T-helper 1 cell treated with Interleukin-12 subunit alpha and Interleukin-12 subunit beta and Interleukin-4 antibody, amounts not matched to agents 30 μg/mL and 1 μg/mL, for 36 hours (primary cell): ENCODE data around the gene HPS1.

Experiments
- H3K27ac Mint-ChIP-seq: one replicate; pipeline ENCODE4 v1.8.0; 2021; ENCODE audit warnings: mild to moderate bottlenecking, mixed read lengths
- H3K27me3 Mint-ChIP-seq: one replicate; pipeline ENCODE4 v1.8.0; 2021; ENCODE audit warnings: low read depth, mixed read lengths
- H3K36me3 Mint-ChIP-seq: one replicate; pipeline ENCODE4 v1.8.0; 2021; ENCODE audit warnings: low read depth, mixed read lengths
- H3K4me1 Mint-ChIP-seq: one replicate; pipeline ENCODE4 v1.8.0; 2021; ENCODE audit warnings: low read depth, mixed read lengths
- H3K4me3 Mint-ChIP-seq: one replicate; pipeline ENCODE4 v1.8.0; 2021; ENCODE audit warnings: mild to moderate bottlenecking, moderate library complexity, mixed read lengths
- H3K9me3 Mint-ChIP-seq: one replicate; pipeline ENCODE4 v1.8.0; 2021; ENCODE audit warnings: mixed read lengths

HPS1 gene

GRCh38 chr10:98446661-98447221 is at the start of gene HPS1:
Gene HPS1, minus strand, starts transcription at chr10:98446935. Its CDS starts 3,695 bp downstream, at chr10:98443240.
- Mint-ChIP-seq H3K4me1 (peaks cover 21% of the 10 kb centered on the region), H3K4me3 (peak within 1 kb of the TSS; percentile 90), H3K27ac (peak within 1 kb of the TSS; percentile 84), H3K9me3 (no peaks in the 10 kb centered on the region), H3K36me3 (peaks cover 23% of the 10 kb centered on the region), H3K27me3 (peaks cover 23% of the 10 kb centered on the region)

GRCh38 chr10:98492763-98493162 is 46.0 kb upstream of the HPS1 start:
- H3K27me3 Mint-ChIP-seq: peaks cover 2% of the 10 kb centered on the region
- H3K4me1 Mint-ChIP-seq: peaks cover 1% of the 10 kb centered on the region
- no peaks in the 10 kb centered on the region for H3K36me3 Mint-ChIP-seq
- no peak overlapping the region for H3K4me3 Mint-ChIP-seq
- no peak overlapping the region for H3K27ac Mint-ChIP-seq
- H3K9me3 Mint-ChIP-seq: peaks cover 12% of the 10 kb centered on the region

GRCh38 chr10:98489561-98490481 is 43.1 kb upstream of the HPS1 start:
- Mint-ChIP-seq H3K4me1 (peaks cover 1% of the 10 kb centered on the region), H3K9me3 (no peaks in the 10 kb centered on the region), H3K27ac (no peak overlapping the region), H3K4me3 (no peak overlapping the region), H3K36me3 (no peaks in the 10 kb centered on the region), H3K27me3 (peaks cover 8% of the 10 kb centered on the region)

GRCh38 chr10:98488669-98489430 is 42.1 kb upstream of the HPS1 start:
- Mint-ChIP-seq H3K9me3 (no peaks in the 10 kb centered on the region), H3K4me1 (peaks cover 1% of the 10 kb centered on the region), H3K27ac (no peak overlapping the region), H3K4me3 (no peak overlapping the region), H3K36me3 (no peaks in the 10 kb centered on the region), H3K27me3 (peaks cover 8% of the 10 kb centered on the region)

GRCh38 chr10:98487649-98488048 is 40.9 kb upstream of the HPS1 start:
- H3K27me3 Mint-ChIP-seq: peaks cover 8% of the 10 kb centered on the region
- peaks cover 1% of the 10 kb centered on the region for H3K4me1 Mint-ChIP-seq
- H3K36me3 Mint-ChIP-seq: no peaks in the 10 kb centered on the region
- H3K4me3 Mint-ChIP-seq: no peak overlapping the region
- H3K9me3 Mint-ChIP-seq: no peaks in the 10 kb centered on the region
- H3K27ac Mint-ChIP-seq: no peak overlapping the region

GRCh38 chr10:98486421-98486820 is 39.7 kb upstream of the HPS1 start:
- Mint-ChIP-seq H3K9me3 (no peaks in the 10 kb centered on the region), H3K27ac (no peak overlapping the region), H3K36me3 (no peaks in the 10 kb centered on the region), H3K4me1 (peaks cover 1% of the 10 kb centered on the region), H3K27me3 (peaks cover 8% of the 10 kb centered on the region), H3K4me3 (no peak overlapping the region)

GRCh38 chr10:98485959-98486358 is 39.2 kb upstream of the HPS1 start:
- H3K4me1 Mint-ChIP-seq: peaks cover 1% of the 10 kb centered on the region
- H3K4me3 Mint-ChIP-seq: no peak overlapping the region
- no peaks in the 10 kb centered on the region for H3K36me3 Mint-ChIP-seq
- no peak overlapping the region for H3K27ac Mint-ChIP-seq
- peaks cover 8% of the 10 kb centered on the region for H3K27me3 Mint-ChIP-seq
- no peaks in the 10 kb centered on the region for H3K9me3 Mint-ChIP-seq

GRCh38 chr10:98483658-98484057 is 36.9 kb upstream of the HPS1 start:
- no peaks in the 10 kb centered on the region for H3K4me1 Mint-ChIP-seq
- no peaks in the 10 kb centered on the region for H3K9me3 Mint-ChIP-seq
- no peaks in the 10 kb centered on the region for H3K36me3 Mint-ChIP-seq
- H3K27me3 Mint-ChIP-seq: peaks cover 8% of the 10 kb centered on the region
- no peak overlapping the region for H3K27ac Mint-ChIP-seq
- H3K4me3 Mint-ChIP-seq: no peak overlapping the region

- no peaks in the 10 kb centered on the region for H3K4me1 Mint-ChIP-seq
- no peak overlapping the region for H3K27ac Mint-ChIP-seq
- peaks cover 8% of the 10 kb centered on the region for H3K27me3 Mint-ChIP-seq
- H3K36me3 Mint-ChIP-seq: no peaks in the 10 kb centered on the region
- no peak overlapping the region for H3K4me3 Mint-ChIP-seq
- H3K9me3 Mint-ChIP-seq: no peaks in the 10 kb centered on the region
Observed at GRCh38 chr10:98482096-98482495, 35.4 kb upstream of the HPS1 start.

- Mint-ChIP-seq H3K27ac (no peak overlapping the region), H3K27me3 (peaks cover 8% of the 10 kb centered on the region), H3K9me3 (no peaks in the 10 kb centered on the region), H3K4me1 (no peaks in the 10 kb centered on the region), H3K36me3 (no peaks in the 10 kb centered on the region), H3K4me3 (no peak overlapping the region)
Observed at GRCh38 chr10:98481404-98481945, 34.7 kb upstream of the HPS1 start.

- Mint-ChIP-seq H3K27me3 (no peaks in the 10 kb centered on the region), H3K4me1 (no peaks in the 10 kb centered on the region), H3K9me3 (no peaks in the 10 kb centered on the region), H3K36me3 (no peaks in the 10 kb centered on the region), H3K27ac (no peak overlapping the region), H3K4me3 (no peak overlapping the region)
Observed at GRCh38 chr10:98478430-98479222, 31.9 kb upstream of the HPS1 start.

- Mint-ChIP-seq H3K36me3 (no peaks in the 10 kb centered on the region), H3K27me3 (no peaks in the 10 kb centered on the region), H3K4me1 (no peaks in the 10 kb centered on the region), H3K4me3 (no peak overlapping the region), H3K27ac (no peak overlapping the region), H3K9me3 (no peaks in the 10 kb centered on the region)
Observed at GRCh38 chr10:98477861-98478260, 31.1 kb upstream of the HPS1 start.

- Mint-ChIP-seq H3K9me3 (no peaks in the 10 kb centered on the region), H3K36me3 (no peaks in the 10 kb centered on the region), H3K27me3 (peaks cover 18% of the 10 kb centered on the region), H3K4me1 (no peaks in the 10 kb centered on the region), H3K27ac (no peak overlapping the region), H3K4me3 (no peak overlapping the region)
Observed at GRCh38 chr10:98474628-98475027, 27.9 kb upstream of the HPS1 start.

GRCh38 chr10:98472196-98472595 is 25.5 kb upstream of the HPS1 start:
- no peak overlapping the region for H3K27ac Mint-ChIP-seq
- no peak overlapping the region for H3K4me3 Mint-ChIP-seq
- H3K36me3 Mint-ChIP-seq: no peaks in the 10 kb centered on the region
- no peaks in the 10 kb centered on the region for H3K9me3 Mint-ChIP-seq
- H3K27me3 Mint-ChIP-seq: peaks cover 32% of the 10 kb centered on the region
- peaks cover 2% of the 10 kb centered on the region for H3K4me1 Mint-ChIP-seq
